C1 segment of cervical spinal cord (tissue), 14 donors: Measurements from ENCODE around the gene CDH13.

Experiments
- DNase-seq, 14 donors: peaks; one replicate each; lab custom pipeline; 2025; lab: John Stamatoyannopoulos, UW

CDH13 gene

GRCh38 chr16:83160287-83161020, 533.7 kb downstream of the CDH13 start:
- DNase-seq, result no peak

GRCh38 chr16:83162791-83163190, 536.0 kb downstream of the CDH13 start:
- DNase-seq, result no peak

GRCh38 chr16:83164816-83165215, 538.0 kb downstream of the CDH13 start:
- DNase-seq, result no peak

GRCh38 chr16:83171396-83171795, 544.6 kb downstream of the CDH13 start:
- DNase-seq, result no peak

GRCh38 chr16:83174671-83175070, 547.9 kb downstream of the CDH13 start:
- DNase-seq, result no peak

- no peak for DNase-seq
Observed at GRCh38 chr16:83176802-83177201, 550.0 kb downstream of the CDH13 start.

- DNase-seq, result no peak
Observed at GRCh38 chr16:83185902-83186301, 559.1 kb downstream of the CDH13 start.

GRCh38 chr16:83187405-83187804, 560.6 kb downstream of the CDH13 start:
- DNase-seq, result no peak

GRCh38 chr16:83196796-83197195, 570.0 kb downstream of the CDH13 start:
- no peak for DNase-seq

GRCh38 chr16:83197450-83197849, 570.7 kb downstream of the CDH13 start:
- no peak for DNase-seq

GRCh38 chr16:83198977-83199376, 572.2 kb downstream of the CDH13 start:
- peak in 1 of 14 donors; percentile 6 for DNase-seq

- DNase-seq, result peak in 8 of 14 donors; percentile 6 to 82 (median 14)
Observed at GRCh38 chr16:83200005-83200779, 573.4 kb downstream of the CDH13 start.

GRCh38 chr16:83201748-83202147, 575.0 kb downstream of the CDH13 start:
- no peak for DNase-seq

- no peak for DNase-seq
Observed at GRCh38 chr16:83205896-83206295, 579.1 kb downstream of the CDH13 start.

- no peak for DNase-seq
Observed at GRCh38 chr16:83206426-83206825, 579.7 kb downstream of the CDH13 start.

GRCh38 chr16:83211711-83212110, 584.9 kb downstream of the CDH13 start:
- DNase-seq, result no peak

GRCh38 chr16:83212301-83212841, 585.6 kb downstream of the CDH13 start:
- DNase-seq, result no peak

- DNase-seq, result no peak
Observed at GRCh38 chr16:83214671-83215070, 587.9 kb downstream of the CDH13 start.

- no peak for DNase-seq
Observed at GRCh38 chr16:83215406-83216001, 588.7 kb downstream of the CDH13 start.

- DNase-seq, result no peak
Observed at GRCh38 chr16:83219285-83219684, 592.5 kb downstream of the CDH13 start.

GRCh38 chr16:83220066-83220465, 593.3 kb downstream of the CDH13 start:
- DNase-seq, result no peak

- DNase-seq, result no peak
Observed at GRCh38 chr16:83224642-83225041, 597.9 kb downstream of the CDH13 start.
